Stimulated activated CD8-positive, alpha-beta memory T cell treated with anti-CD3 and anti-CD28 coated beads, Interleukin-4, amount 100 ng/mL, for 24 hours (primary cell): Measurements from ENCODE around the gene IER5L.
A peak's percentile ranks its signal among the peaks of the same experiment; 100 is the strongest.

ENCODE experiments used
- DNase-seq: peaks from one replicate; pipeline ENCODE4 v3.0.0-alpha.2; 2020; ENCODE audit warnings: low read depth

Gene IER5L

GRCh38 chr9:129177791-129178567, at the start of gene IER5L:
IER5L (minus strand) TSS chr9:129178261; CDS start chr9:129178052, 209 bp downstream.
- DNase-seq: peak; percentile 92

- DNase-seq: no peak
Observed at GRCh38 chr9:129227843-129228189, 49.8 kb upstream of the IER5L start.

- DNase-seq: peak; percentile 37
Observed at GRCh38 chr9:129225815-129226214, 47.8 kb upstream of the IER5L start.

DNA sequence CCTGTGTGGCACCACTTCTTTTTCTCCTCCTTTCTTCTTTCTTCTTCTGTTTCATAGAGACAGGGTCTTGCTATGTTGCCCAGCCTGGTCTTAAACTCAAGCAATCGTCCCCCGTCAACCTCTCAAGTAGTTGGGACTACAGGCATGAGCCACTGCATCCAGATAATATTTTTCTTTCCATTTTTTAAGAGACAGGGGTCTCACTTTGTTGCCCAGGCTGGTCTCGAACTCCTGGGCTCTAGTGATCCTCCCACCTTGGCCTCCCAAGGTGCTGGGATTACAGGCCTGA, 47.4 kb upstream of the IER5L start:
- DNase-seq: no peak

GRCh38 chr9:129224618-129225489, 46.8 kb upstream of the IER5L start:
- DNase-seq: no peak

GRCh38 chr9:129223551-129224208, 45.6 kb upstream of the IER5L start:
- DNase-seq: no peak

DNA sequence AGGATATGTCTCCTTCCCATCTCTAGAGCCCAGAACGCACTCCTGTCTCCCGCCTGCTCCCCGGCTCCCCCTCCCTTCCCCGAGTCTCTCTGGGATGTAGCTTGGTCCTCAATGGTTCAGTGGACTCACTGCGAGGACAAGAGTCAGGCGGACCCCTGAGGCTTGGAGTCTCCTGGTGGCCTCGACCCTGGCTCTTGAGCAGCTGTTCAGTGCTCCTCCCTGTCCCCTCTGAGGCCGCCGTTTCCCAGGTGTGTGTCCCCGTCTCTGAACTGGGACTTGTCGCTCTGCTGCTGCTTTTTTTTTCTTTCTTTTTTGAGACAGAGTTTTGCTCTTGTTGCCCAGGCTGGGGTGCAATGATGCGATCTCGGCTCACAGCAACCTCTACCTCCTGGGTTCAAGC, 44.8 kb upstream of the IER5L start:
- no peak for DNase-seq

- no peak for DNase-seq
Observed at GRCh38 chr9:129221979-129222635, 44.0 kb upstream of the IER5L start.

GRCh38 chr9:129221233-129221632, 43.2 kb upstream of the IER5L start:
- no peak for DNase-seq

- DNase-seq: no peak
Observed at GRCh38 chr9:129220771-129221170, 42.7 kb upstream of the IER5L start.

- no peak for DNase-seq
Observed at GRCh38 chr9:129218918-129219317, 40.9 kb upstream of the IER5L start.

GRCh38 chr9:129218272-129218625, 40.2 kb upstream of the IER5L start:
- DNase-seq: no peak

DNA sequence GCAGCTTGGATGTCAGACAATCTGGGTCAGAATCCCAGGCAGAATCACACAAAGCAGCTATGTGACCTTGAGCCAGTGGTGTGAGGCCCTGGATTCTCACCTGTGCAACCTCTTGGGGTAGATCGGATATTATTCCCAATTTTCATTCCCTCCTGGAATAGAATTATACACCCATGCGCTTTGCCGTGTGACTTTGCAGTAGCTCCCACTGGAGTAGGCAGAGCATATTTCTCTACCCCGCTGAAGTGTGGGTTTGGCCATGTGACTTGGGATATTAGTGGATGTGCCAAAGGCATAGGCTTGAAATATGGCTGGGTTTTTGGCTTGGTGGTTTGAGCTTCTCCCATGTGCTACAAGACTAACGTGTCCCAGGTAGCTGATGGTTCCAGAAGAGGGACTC, 35.5 kb upstream of the IER5L start:
- no peak for DNase-seq

GRCh38 chr9:129211686-129212085, 33.6 kb upstream of the IER5L start:
- DNase-seq: no peak

GRCh38 chr9:129210125-129210524, 32.1 kb upstream of the IER5L start:
- DNase-seq: no peak

DNA sequence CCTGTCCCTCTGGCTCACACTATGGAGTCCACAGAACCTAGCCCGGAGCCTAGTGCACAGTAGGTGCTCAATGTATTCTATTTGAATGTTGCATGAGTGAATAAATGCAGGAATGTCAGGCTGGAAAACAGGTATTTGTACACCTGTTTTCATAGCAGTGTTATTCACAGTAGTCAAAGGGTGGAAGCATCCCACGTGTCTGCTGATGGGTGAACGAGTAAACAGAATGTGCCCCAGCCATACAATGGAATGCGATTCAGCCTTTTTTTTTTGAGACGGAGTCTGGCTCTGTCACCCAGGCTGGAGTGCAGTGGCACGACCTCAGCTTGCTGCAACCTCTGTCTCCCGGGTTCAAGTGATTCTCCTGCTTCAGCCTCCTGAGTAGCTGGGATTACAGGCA, 31.5 kb upstream of the IER5L start:
- DNase-seq: no peak

DNA sequence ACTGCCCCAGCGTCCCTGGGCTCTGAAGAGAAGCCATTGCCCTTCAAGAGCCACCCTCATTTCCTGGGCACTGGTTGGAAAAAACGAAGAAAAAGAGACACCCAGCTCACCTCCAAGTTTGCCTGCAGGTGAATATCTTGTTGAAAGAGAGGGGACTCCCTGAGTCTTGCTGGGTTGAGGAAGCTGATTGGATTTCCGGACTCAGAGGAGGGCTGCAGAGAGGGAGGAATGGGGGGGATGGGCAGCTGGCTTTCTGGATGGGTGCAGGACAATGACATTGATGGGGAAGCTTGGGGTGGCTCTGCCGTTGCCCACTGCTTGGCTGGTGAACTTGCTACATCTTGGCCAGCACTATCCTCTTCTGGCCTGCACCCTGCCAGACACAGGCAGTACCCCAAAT, 31.0 kb upstream of the IER5L start:
- no peak for DNase-seq

GRCh38 chr9:129208207-129209032, 30.4 kb upstream of the IER5L start:
- DNase-seq: peak; percentile 54

DNA sequence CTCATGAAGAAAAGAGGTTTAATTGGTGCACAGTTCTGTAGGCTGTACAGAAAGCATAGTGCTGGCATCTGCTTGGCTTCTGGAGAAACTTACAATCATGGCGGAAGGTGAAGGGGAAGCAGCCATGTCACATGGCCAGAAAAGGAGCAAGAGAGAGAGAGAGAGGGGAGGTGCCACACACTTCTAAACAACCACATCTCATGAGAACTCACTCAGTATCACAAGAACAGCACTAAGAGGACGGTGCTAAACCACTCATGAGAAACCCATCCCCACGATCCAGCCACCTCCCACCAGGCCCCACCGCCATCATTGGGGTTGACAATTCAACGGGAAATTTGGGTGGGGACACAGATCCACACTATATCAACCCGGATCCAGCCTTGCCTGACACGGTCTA, 28.8 kb upstream of the IER5L start:
- no peak for DNase-seq

DNA sequence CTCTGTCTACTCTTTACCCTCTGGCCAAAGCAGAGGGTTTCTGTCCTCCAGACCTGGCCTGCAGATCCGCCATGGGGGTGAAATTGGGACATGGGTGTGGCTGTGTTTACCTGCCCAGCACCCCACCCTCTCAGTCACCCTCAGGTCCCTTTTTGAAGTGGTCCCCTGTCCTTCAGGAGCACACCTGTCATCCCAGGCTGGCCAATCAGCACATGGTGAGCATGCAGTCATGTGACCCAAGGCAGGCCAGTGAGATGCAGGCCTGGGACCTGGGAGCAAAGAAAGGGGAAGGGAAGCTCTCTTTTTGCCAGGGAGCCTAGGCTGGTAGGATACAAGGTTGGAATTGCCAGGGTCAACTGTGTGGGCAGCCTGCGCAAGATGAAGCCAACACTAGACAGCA, 28.3 kb upstream of the IER5L start:
- no peak for DNase-seq

DNA sequence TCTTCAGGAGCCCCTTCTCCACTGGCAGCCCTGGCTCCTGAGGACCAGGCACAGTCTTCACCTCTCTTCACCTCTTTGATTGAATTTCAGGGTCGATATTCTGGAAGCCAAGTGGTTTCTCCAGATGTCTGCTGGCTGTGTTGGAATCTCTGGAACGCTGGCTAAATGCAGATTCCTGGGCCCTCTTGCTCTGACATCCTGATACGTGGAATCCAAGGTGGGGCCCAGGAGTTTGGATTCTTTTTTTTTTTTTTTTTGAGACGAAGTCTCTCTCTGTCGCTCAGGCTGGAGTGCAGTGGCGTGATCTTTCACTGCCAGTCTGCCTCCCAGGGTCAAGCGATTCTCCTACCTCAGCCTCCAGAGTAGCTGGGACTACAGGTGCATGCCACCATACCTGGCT, 26.8 kb upstream of the IER5L start:
- no peak for DNase-seq

GRCh38 chr9:129203556-129203909, 25.5 kb upstream of the IER5L start:
- DNase-seq: no peak
